GF-D8 (cell line): ENCODE results near the gene WFS1.

Experiments used
- DNase-seq: peaks from one replicate; lab custom pipeline; 2025; lab: John Stamatoyannopoulos, UW

Gene WFS1, protein sequence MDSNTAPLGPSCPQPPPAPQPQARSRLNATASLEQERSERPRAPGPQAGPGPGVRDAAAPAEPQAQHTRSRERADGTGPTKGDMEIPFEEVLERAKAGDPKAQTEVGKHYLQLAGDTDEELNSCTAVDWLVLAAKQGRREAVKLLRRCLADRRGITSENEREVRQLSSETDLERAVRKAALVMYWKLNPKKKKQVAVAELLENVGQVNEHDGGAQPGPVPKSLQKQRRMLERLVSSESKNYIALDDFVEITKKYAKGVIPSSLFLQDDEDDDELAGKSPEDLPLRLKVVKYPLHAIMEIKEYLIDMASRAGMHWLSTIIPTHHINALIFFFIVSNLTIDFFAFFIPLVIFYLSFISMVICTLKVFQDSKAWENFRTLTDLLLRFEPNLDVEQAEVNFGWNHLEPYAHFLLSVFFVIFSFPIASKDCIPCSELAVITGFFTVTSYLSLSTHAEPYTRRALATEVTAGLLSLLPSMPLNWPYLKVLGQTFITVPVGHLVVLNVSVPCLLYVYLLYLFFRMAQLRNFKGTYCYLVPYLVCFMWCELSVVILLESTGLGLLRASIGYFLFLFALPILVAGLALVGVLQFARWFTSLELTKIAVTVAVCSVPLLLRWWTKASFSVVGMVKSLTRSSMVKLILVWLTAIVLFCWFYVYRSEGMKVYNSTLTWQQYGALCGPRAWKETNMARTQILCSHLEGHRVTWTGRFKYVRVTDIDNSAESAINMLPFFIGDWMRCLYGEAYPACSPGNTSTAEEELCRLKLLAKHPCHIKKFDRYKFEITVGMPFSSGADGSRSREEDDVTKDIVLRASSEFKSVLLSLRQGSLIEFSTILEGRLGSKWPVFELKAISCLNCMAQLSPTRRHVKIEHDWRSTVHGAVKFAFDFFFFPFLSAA

DNA sequence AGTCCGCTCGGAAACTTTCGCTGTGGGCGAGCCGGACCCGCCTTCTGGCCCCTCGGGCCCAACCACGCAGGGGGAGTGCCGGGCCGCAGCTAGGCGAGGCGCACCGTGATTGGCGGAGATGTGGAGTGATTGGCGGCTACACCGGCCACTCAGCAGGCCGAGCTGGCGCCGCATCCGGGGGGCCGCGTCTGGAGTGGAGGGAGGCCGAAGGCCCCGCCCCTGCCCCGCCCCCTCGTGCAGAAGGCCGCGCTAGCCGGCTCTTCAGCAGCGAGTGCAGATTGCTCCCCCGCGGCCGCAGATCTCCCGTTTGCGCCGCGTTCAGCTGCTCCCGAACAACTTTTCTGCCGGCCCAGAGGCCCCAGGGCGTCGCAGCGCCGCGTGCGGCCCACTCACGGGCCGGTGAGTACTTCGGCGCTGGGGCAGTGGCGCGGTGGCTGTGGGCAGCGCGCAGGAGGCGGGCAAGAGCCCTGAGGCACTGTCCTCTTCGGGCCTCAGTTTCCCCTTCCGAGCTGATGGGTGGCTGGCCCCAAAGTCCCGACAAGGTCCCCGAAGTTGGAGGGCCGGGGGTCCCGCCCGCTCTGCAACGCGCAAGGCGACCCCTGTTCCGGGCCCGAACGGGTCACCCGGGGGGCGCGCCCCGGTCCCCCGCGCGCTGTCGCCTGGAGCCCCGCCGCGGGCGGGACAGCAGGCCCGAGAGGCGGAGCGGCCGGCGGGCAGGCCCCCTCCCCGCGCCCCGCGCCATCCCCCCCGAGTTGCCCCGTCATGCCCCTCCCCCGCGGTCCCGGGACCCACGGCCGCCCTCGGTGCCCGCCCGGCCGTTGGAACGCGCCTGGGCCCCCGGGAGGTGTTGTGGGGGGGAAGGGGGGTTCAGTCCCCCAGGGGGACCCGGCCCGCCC lies at the start of gene WFS1:
Gene WFS1, plus strand, starts transcription at position 235 of the 896 bp plus-strand sequence. CDS start 7,606 bp downstream, outside the sequence.
- DNase-seq = no peak

DNA sequence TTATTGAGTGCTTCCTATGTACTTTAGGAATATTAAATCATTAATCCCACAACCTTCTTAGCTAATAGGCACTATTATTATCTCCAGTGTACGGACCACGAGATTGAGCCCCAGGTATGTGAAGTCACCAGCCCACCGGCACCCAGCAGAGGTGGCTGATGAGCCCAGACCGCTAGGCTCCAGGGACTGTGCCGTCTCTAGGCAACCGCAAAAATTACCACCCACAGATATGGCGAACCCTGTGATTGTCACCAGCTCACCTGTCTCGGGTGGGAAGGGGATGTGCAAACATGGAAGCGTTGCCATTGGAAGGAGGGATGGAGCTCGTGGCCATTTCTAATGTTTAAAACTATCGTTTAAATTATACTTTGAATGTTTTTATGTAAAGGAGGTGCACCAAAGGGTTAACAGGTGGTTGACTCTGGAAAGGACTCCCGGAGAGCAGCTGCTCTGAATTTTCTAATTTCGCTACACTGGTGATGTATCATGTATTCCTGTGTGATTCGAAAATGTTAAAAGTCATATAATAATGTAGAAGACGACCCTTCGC lies 48.3 kb upstream of the WFS1 start:
- DNase-seq = no peak

DNA sequence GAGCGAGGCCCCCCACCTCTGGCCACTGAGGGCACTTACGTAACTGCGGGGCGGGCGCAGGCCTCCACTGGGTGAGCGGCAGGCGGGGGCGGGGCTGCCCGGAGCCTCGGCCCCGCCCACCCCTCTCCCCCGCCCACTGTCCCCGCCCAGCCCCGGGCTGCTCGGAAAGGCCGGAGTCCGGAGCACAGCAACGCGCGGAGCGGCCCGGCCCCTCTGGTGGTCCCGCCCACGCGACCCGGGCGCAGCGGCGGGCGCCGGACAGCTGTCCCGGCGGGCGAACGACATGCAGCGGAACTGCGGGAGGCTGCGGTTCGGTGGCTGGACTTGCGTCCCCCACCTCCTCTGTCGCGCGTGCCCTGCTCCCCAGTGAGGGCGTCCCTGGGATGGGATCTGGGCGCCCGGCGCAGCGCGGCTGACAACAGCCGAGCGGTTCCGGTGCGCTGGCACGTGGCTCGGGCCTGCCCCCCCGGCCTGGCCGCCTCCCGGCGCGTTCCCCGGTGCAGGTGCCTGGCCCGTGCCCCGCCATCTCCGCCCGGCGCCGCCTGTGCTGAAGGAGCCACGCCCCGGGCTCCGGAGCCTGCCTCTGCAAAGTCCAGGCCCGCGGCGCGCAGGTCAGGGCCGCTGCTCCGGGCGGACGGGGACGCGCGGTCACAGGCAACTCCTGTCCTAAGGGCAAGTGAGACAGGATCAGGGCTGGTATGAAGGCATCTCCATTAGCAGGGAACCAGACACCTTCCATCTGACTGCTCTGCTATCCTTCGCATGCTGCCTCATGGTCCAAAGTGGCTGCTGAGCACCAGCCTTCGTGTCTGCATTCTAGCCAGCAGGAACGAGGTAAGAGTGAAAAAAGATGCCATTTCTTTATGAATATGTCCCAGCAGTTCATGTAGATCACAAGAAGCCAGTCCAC lies 47.5 kb upstream of the WFS1 start:
- no peak for DNase-seq

DNA sequence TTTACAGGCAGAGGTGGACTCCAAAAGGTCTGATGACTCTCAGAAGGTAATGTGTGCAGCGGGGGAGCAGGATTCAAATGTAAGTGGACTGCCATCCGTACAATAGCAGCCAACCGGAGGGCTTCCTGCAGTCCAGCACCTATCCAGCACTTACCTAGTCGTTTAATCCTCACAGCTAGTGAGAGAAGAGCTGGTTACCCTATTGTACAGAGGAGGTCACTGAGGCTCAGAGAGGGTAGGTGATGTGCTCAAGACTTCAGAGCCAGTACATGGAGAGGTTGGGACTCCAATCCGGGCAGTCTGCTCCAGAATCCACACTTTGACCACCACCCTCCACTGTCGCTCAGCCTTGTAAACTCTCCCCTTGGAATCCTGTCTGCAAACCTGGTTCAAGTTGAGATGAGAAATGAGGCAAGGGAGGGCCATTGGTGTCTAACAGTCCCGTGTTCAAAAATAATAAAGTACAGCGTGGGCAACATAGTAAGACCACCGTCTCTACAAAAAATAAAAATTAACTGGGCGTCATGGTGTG lies 46.8 kb upstream of the WFS1 start:
- DNase-seq = no peak

DNA sequence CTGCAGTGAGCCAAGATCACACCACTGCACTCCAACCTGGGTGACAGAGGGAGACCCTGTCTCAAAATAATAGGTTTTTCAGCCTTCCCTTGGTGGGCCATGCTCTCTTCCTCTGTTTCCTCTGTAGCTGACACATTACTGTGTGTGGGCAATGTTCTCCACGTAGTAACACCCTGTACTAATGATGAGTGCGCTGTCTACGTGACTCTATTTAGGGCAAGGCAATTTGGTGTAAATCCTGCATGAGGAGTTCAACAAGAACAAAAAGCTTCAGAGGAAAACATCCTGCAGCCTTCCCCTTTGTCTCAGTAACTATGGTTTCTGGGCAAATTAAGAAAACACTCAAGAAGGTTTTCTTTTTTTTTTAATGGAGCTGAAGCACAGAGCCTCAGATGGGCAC lies 44.9 kb upstream of the WFS1 start:
- DNase-seq = no peak

DNA sequence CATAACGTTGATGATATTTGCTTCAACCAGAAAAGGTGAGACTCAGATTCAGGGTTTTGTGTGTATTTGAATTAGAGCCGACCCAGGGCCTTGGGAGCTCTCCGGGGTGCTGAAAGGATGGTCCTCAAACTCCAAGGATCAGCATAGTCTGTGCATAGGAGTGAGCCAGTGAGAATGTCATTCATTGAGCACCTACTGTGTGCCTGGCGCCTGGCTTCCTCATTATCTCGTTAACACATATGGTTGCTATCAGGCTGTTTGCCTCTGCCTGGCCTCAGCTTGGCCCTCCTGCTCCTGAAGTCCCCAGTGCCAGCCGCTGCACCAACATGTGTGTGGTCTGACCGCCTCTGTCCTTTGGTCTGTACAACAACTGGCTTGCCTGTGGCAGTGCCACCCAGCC lies 44.2 kb upstream of the WFS1 start:
- no peak for DNase-seq

DNA sequence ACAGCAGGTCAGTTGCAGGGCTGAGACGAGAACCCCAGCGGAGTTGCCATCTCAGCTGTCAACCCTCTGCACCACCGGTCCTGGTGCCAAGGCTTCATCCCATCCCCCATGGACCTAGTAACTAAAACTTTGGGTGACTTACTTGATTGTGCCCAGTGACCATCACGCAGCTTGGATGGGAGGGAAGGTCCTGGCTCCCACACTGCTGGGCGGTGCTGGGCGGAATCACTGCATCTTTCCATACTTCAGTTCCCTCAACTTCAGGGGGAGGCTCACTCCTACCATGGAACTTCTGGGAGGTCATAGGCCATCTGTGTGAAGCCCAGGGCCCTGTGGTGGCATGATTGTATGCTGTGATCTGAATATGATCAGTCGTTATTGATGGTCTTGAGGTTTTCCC lies 43.1 kb upstream of the WFS1 start:
- no peak for DNase-seq

DNA sequence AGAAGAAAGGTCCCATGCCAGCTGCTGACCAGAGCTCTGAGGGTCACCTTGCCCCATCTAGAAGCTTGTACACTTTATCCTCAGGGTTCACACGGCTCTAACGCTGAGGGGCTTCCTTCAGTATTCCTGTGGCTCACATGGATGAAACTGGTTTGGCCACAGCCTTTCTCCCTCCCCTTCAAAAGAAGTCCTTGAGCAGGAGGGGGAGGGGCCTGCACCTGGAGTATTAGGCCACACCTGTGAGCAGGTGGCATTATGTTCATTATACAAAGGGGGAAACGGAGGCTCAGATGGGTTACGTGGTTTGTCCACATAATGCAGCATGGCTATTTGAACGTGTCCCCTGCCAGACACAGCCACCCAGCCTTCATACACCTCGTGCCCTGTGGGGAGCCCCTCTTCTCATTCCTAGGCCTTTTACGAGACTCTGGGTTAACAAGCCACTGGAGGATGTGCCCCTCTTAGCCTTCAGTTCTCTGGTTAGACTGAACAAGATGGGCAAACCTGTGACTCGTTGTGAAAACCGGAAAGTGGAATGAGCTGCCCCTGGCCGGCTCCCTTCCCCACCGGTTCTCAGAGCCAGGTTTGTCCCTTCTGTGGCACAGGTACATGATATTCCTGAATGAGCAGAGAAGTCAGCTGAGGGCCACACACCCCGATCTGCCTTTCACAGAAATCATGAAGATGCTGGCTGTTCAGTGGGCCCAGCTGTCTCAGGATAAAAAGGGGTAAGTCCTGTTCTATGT lies 42.1 kb upstream of the WFS1 start:
- no peak for DNase-seq

DNA sequence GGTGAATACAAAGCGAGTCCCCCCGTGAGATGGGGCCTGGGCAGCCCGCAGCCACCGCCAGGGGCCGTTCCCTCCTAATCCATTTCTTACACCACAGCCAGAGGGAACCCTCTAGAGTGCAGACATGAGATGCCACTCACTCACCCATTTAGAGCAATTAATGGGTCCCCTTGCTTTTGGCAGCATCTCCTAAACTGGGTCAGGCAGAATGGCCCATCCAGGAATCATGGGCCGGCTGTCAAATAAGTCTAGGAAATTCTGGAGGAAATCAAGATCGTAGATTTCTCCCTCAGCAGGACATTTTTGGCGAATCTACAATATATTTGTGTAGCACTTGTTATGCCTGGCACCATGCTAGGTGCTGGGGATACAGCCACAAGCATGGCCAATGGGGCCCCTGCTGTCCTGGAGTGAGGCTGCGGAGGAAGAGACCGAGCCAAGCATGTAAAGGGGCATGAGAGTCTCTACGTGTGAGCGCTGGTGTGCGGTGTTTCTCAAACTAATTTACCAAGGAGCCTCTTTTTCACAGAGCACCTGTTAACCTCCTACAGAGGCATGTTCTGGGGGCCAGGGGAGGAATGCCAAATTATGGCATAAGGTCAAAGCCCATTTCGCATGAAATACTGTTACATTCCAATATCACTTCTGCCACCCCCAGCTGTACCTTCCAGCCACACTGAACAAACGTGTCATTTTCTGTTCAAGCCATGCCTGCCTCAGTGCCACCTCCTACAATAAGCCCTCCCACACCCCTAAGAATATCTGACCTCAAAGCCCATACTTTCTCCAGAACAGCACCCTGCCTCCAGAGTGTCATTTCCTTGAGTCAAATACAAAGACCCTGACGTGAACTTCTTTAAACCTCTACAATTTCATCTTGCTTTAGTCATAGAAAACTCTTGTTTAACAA lies 41.2 kb upstream of the WFS1 start:
- DNase-seq = no peak

DNA sequence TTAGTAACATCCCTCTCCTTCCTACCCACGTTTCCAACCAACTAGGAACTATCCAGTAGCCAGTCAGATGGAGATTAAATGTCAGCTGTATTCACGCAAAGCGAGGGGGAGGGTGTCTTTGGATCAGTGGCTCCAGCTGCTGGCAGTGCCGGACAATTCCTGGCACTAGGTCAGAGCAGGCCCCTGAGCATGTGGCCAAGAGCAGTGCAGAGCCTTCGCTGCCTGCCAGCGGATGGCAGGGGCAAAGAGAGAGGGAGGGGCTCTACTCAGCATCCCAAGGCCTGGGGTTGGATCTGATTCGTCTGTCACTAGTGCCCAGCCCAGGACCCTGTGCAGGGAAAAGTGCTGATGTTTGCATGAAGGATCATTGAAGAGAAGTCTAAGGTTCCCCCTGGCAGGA lies 40.6 kb upstream of the WFS1 start:
- DNase-seq = no peak

DNA sequence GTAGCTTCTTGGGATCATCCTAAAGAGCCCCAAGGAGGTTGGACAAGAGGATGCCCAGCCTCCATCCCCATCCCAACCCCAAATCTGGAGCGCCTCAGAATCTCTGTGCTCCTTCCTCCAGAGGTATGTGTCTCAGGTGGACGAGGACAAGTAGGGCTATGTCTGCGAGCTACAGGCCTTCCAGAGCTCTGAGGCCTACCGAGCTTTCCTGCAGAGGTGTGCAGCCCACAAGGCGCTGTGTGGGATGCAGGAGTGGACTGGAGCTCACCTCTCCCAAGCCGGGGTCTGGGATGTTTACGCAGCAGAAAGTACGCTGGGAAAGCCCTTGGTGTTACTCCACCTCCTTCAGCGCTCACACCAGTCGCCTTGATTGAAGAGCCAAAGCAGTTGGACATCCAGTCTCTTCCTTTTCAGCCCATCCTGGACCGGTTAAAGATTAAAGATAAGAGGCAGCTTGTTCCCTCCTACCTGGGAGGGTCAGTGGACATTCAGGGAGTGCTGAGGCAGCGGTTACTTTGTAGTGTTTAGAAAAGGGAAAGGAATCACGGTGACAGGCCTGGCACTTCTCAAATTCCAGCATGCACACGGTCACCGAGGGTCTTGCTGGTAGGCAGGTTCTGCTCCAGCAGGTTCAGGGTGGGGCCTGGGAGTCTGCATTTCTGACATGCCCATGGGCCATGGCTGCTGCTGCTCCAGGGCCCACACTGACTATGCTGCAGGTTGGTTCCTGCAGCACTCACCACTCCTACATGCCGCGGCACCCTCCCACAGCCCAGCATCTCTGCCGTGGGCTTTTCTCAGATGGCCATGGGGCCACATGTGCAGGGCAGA lies 39.8 kb upstream of the WFS1 start:
- no peak for DNase-seq

DNA sequence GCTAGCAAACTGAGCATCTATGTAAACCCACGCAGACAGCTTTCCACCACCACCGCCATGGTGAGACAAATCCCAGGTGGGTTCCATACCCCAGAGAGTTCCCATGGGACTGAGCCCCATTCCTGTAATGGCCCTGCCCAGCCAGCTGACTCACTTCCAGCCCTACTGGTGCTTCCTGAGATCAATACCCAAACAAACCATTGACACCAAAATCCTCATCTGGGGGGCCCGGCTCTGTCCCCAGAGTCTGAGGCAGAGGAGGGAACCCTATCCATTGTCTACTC lies 39.2 kb upstream of the WFS1 start:
- DNase-seq = no peak

DNA sequence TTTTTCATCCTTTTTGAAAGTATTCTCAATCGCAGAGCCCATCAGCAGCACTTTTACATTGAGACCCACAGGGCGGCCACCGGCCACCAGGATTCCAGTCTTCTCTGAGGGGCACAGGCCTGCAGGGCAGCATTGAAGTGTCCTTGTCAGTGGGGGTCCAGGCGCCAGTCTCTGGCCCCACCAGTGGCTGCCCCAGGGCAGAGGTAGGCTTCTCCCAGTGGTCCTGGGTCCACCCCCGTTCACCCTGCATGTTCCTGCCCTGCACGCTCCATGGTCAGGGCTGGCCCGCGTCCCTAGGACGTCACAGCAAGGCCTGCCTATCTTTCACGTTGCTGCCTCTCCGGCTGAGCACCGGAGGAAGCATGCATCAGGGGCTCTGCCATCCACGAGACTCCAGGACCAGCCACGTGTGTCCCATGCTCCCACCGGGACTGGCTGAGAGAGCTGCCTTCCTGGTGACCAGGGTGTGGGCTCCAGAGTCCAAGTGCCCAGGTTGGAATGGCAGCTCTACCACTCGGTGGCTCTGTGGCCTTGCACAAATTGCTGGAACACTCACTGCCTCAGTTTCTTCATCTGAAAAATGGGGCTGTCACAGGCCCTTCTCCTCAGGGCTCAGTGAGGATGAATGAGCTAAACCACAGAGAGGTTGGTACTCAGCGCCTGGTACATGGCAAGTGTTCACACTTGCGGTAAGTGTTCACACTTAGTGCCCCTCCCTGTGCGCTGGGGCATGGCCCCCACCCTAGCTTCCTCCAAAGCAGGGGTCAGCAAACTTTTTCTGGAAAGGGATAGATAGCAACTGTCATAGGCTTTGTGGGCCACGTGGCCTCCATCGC lies 38.6 kb upstream of the WFS1 start:
- no peak for DNase-seq

DNA sequence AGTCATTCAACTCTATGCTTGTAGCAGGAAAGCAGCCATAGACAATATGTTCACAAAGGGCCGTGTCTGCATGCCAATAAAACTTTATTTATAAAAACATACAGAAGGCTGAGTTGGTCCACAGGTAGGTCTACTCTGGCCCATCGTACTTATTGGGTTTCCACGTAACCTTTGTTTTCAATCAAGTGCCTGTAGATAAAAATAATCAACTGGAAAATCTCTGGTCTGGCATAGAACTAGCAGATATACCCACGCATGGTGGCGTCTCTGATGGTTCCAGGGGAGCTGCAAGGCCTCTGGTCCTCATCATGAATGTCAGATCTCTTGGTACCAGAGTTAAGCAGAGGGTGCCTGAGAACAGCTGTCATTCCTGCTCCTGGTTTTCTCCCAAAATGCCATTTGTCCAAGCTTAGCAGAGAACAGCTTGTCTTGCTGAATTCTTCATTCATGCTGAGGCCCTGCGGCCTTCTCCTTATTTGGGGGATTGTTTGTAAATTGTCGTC lies 37.9 kb upstream of the WFS1 start:
- no peak for DNase-seq

DNA sequence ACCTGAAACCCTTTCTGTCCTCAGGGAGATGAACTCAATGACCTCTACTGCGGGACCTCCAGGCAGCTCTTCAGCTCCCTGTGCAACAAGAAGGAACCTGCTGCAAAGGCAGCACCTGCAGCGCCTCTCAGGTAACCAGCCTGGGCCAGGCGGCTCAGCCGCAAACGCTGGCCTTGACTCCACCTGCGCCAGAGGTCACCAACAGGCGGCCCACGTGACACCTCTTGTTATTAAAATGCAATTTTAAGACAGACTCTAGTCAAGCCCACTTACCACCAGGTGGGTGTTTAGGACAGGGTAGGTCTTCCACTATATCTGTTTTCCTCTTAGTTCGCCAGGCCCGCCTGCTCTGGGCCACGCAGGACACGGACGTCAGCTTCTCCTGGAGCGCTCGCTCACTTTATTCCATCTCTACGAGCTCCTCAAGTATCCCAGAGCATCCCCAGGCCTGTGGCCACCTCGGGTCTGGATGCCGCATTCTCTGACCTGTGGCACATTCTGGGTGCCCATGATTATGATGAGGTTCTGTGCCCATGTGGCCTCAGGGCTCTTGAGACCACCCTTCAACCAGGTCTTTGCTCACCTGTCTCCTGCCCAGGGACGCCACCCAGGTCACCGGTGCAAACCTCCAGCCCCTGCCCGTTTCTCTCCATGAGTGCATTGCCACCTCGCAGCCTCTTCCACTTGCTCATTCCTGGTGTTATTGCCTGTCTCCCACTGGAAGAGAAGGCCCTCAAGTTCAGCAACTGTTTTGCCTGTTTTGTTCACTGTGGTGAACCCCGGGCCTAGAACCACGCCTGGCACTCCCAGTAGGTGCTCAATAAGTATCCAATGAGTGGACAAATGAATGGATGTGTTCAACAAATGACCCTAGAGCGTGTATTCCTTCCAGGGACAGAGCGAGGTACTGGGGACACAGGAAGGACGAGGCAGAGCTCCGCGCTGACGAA lies 36.5 kb upstream of the WFS1 start:
- no peak for DNase-seq

DNA sequence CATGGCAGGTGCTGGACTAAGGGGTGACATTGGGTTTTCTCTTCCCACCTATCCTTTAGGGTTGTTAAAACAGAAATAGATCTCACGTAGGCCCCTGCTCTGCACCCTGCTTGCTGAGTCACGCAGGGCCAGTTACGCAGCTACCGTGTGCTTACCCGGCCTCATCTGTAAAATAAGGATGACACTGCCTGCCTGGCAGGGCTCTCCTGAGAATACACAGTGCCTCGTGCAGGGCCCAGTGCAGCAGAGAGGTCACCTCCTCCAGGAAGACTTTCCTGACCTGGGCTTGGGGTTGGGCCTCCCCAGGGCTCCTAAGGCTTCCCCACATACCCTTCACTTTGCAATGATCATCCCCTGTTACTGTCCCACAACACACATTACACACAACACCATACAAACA lies 35.7 kb upstream of the WFS1 start:
- DNase-seq = no peak
